ENCODE results near the gene RAB27A.

Gene RAB27A

DNA sequence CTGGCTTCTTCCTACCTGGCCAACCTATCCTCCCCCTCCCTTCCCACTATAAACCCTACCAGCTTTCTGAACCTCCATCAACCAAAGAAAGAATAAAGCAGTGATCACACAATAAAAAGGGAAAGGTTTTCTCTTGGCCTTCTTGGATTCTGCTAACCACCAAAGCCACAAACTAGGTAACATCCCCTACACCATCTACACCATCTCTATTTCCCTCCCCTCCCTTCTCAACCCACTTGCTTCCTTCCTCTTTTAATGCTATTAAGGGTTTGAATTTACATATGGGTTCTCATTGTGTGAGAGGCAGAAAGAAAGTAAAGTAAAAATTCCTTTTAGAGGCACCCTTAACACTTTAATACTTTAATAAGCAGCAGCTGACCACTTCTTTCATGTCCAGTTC lies 67.0 kb downstream of the RAB27A start:
- no peak for DNase-seq (ENCODE audit: low read depth)

DNA sequence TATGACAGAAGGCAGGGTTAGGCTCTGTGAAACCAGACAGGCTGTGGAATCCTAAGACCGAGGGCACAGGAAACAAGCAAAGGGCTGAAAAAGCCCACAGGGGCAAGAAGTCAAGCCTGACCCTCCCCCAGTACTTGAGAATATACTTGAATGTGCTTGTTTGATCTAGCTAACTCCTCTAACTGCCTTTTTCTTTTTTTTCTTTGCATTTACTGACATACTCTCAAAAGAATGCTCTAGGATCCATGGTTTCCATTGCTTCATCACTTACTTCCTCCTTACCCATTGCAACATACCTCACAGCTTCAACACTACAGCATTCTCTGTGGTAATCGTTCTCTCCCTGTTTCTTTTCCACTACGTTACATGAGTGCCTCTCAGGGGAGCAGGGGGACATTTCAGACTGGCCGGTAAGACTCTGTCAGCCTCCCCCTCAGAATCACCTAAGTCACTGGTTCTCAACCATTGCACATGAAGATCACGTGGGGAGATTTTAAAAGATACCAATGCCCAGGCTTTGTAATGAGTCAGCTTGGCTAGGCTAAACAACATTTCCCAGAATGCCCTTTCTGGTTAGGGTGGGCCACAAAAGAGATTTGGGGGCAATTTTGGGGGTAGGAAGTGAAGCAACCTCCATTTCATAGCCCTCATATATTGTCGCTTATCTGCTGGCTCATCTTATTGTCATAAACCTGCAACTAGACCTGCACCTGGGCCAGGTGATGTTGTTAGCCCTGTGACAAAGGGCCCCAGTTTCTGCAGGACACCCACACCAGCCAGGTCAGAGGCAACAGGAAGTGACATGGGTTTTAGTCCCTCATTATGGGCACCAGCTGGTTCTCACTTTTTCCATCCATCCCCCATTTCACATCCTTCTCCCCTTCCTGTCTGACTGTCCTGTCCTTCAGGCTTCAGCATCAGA lies 68.3 kb downstream of the RAB27A start:
- peak; percentile 95 for DNase-seq (ENCODE audit: low read depth)

DNA sequence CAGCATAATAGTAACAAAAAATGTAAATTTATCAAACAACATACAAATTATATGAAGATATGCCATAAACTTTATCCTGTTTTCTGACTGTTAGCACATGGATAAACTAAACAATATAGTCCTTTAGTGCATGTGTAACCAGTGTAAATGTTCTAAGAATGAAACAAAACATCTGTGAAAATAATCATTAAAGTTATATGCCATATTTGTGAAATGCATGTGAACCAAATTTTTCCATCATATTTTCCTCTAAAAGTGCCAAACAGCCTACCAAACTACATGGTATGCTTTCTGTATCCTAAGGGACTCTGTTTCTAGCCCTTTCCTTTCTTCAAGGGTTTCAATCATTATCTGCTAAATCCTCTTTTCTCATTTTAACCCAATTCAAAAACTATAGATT lies 69.0 kb downstream of the RAB27A start:
- no peak for DNase-seq (ENCODE audit: low read depth)

DNA sequence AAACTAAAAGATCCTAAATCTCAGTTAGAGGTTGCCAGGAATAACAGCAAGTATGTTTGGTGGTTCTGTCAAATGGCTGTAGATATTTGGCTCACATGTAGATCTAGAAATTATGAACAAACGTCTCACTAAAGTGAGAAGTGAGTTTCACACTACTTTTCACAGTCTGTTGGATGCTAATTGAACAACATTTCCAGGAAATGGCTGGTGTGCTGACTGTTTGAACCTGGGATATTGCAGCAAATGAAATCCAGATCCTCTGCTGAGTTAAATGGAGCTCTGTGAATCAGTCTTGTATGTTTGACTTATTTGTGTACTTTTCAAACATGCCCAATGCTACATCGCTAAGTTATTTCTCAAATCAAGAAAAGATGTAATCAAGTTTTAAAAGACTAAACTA lies 71.6 kb downstream of the RAB27A start:
- DNase-seq (ENCODE audit: low read depth), result peak; percentile 14

DNA sequence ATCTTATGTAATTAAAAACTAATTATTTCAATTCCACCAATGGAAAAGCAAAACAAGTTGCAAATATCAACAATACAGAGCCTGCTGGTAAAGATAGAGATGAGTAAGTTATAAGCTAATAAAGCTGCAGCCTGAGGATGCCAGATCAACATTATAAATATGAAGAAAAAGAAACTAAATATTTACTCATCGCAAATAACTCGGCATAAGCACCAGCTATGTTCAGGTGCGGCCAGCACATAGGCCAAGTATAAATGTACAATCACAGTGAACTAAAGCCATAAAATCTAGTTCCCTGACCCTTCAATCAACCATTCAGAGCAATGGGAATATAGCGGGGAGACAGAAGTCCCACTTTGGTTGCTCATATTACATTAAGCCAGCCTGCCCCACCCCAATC lies 85.1 kb downstream of the RAB27A start:
- no peak for DNase-seq (ENCODE audit: low read depth)

DNA sequence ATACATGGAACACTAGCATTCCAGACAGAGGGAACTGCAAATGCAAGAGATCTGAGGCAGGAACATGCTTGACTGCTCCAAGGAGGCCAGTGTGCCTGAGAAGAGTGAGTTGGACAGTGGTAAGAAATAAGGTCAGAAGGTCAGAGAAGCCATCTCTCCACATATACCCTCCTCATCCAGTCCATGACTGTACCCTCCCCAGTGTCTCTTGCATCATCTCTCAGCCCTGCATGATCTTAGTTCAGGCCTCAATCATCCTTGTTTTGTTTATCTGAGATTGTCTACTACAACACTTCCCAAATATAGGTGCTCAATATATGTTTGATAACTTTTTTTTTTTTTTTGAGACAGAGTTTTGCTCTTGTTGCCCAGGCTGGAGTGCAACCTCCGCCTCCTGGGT lies 87.4 kb downstream of the RAB27A start:
- no peak for DNase-seq (ENCODE audit: low read depth)

DNA sequence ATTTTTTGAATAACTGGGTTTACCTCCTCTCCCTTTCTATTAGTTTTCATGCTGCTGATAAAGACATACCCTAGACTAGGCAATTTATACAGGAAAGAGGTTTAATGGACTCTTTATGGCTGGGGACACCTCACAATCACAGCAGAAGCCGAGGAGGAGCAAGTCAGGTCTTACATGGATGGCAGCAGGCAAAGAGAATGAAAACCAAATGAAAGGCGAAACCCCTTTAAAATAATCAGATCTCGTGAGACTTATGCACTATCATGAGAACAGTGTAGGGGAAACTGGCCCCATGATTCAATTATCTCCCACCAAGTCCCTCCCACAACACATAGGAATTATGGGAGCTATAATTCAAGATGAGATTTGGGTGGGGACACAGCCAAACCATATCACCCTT lies 90.9 kb downstream of the RAB27A start:
- no peak for DNase-seq (ENCODE audit: low read depth)

DNA sequence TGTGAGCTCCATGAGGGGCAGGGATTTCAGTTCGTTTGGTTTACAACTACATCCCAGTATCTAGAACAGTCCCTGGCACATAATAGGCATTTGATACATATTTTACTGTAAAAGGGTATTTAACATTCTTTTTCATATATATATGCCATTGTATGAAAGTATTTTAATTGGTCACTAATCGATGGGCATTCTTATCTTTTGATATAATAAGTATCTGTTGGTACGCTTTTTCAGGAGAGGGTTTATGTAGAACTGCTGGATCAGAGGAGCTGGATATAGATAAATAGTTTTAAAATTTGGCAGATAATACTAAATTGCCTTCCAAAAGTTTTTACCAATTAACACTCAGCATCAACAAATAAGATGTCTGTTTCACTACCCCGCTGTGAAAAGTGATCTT lies 91.9 kb downstream of the RAB27A start:
- DNase-seq (ENCODE audit: low read depth), result no peak

DNA sequence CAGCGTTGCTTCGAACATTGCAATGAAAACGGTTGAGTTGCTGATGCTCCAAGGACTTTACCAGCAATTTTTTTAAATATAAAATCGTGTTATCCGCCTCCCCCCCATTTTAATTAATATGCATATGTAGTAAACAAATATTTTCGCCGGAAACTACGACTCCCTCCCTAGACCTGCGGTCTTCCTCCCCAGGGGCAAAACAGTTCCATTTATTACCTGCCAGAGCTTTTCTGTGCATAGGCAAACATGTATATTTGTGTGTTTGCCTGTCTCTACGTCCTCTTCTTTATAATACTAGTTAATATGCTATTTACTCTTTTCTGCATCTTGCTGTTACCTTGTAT lies 92.3 kb downstream of the RAB27A start:
- DNase-seq (ENCODE audit: low read depth), result no peak

DNA sequence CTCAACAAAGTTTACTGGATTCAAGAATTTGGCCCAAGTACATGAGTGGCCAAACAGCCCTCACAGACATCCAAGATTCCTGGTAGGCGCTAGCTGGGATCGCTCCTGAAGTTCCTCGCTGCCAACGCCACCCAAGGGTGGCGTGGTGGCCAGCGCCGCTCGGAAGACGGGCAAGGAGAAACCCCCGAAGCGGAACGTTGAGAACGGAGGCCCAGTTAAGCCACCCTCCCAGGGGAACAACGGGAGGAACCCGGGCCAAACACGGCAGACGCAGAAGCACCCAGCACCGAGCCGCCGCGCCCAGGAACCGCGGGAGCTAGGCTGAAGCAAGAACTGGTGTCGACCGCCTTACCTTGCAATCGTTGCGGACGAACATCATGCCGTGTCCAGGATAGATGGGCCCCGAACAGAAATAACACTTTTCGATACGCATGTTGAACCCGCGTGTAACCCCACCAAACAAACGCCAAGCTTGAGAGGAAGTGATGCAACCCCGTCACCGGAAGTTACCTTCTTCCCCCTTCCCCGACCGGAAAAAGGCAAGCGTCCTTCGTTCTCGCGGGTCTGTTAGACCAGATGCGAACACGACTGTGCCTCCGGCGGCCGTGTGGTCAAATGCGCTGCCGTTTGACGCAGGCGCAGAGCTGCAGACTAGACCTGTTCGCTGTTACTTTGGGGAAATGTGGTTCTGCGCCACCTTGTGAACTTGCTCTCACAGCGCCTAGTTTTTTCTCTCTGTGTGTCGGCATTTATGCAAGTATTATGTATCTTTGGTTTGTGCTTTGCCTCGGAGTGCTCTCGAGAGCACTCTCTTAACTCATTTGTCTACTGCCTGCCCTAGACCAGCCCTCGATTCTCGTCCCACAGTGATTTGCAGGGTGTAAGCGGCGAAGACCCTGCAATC lies 92.9 kb downstream of the RAB27A start, which contains the start of gene RSL24D1:
RSL24D1 (minus strand) TSS at position 484 of the 904 bp plus-strand sequence; CDS start at position 433, 51 bp downstream.
- peak; percentile 97 for DNase-seq (ENCODE audit: low read depth)

DNA sequence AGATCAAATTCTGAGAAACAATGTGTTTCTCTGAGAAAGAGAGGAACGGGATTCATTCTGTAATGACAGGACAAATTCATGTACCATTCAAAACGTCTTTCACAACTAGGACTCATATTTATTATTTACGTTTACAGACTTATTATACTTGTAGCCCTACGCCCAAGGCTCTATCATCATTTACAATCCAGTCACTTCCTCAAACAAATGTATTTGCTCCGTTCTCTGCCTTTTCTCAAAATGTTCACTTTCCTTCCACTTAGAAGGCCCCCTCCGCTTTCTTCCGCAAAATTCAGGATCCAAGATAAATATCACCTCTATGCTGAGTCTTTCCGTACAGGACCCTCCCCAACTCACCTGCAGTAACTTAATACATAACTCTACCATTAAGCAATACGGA lies 93.6 kb downstream of the RAB27A start:
- DNase-seq (ENCODE audit: low read depth), result no peak

DNA sequence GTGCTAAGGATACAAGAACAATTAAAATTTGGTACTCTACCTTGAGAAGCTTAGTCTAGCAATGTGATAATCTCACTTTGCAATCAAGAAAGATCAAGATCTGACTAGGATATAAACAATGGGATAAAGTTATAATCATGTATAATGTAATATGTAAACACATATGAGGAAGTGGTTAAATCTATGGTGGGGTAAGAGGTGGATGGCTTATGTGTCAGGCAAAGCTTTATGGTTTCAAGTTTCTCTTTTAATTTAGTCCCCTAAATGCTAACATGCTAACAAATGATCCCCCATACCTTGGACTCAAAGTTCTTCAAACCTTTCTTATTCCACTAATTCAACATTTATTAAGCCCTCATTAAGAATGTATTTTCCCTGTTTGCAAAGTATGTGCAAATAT lies 95.4 kb downstream of the RAB27A start:
- no peak for DNase-seq (ENCODE audit: low read depth)

DNA sequence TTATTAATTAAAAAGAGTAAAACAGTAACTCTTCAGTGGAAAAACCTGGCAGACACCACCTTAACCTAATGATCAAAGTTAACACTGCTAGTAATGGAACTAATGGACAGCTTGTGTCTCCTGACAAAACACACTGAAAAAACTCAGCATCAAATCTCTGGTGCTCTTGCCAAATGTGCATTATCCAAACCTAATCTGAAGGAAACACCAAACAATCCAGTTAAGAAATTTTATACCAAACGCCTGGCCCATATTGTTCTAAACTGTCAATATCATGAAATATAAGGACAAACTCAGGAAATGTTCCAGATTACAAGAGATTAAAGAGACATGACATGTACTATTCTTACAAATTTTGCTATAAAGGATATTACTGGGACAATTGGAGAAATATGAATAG lies 103.3 kb downstream of the RAB27A start:
- DNase-seq (ENCODE audit: low read depth), result no peak

DNA sequence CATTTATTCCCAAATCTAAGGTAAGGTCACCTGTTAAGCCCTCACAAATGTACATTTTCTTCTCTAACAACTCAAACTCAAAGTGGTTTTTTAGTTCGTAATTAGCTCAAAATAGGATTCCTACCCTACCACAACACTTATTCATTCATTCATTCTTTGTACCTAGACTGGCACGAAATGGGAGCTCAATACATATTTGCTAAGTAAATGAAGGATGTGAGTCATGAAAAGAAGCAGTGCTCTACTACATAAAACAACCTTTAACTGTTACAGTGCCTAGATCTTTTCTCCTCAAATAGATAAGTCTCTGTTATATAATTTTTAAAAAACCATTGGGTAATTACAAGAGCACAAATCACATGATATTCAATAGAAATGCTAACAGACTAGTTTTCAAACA lies 105.9 kb downstream of the RAB27A start:
- DNase-seq (ENCODE audit: low read depth), result no peak

DNA sequence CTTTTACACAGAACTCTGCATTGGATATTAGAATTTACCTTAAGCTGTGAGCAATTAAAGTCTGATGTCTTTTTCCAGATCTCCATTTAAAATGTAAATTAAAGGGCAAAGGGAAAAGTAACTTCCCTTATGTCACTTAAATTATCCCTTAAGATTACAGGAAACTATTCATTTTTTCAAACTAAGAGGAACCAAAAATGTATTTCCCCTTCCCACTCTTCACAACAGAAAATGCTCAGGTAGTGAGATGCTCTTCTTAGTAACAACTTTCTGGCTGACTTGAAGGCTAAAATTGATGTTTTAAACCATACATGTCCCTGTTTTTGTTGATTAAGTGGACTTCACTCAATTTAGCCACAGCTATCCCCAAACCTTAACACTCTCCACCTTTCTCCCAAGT lies 110.5 kb downstream of the RAB27A start:
- DNase-seq (ENCODE audit: low read depth), result no peak

DNA sequence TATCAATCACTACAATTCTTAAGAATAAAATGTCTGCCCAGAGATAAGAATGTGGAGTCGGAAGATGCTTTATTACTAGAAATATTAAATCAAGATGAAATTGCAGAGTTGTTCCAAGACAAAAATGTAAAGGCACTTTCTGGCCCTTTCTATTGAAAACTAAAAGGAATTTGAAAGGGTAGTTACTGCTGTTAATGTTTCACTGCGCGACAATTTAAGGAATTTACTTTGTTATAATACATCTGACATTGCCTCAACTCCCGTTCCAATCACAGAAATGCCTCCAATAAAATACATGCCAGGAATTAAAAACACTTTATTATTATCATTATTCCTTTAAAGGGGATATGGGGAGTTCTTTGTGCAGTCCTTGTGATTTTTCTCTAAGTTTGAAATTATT lies 119.3 kb downstream of the RAB27A start:
- no peak for DNase-seq (ENCODE audit: low read depth)

DNA sequence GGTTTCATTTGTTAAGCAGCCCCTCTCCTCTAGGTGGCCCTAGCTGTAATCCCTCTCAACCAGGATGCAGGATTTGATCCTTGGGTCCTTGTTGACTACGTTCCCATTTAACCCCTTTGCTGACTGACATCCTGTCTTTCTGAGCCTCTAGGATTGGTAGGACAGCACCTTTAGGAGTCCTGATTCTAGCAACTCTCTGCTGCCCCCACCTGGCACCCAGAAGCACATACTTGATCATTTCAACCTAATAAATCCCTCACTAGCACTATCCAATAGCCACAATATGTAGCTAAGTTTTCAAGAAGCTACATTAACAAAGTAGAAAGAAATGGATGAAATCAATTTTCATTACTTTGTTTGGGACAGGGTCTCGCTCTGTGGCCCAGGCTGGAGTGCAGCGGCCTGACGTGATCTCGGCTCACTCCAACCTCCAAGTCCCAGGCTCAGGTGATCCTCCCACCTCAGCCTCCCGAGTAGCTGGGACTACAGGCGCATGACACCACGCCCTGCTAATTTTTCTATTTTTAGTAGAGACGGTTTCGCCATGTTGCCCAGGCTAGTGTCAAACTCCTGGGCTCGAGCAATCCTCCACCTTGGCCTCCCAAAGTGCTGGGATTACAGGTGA lies 121.2 kb downstream of the RAB27A start:
- peak; percentile 66 for DNase-seq (ENCODE audit: low read depth)

DNA sequence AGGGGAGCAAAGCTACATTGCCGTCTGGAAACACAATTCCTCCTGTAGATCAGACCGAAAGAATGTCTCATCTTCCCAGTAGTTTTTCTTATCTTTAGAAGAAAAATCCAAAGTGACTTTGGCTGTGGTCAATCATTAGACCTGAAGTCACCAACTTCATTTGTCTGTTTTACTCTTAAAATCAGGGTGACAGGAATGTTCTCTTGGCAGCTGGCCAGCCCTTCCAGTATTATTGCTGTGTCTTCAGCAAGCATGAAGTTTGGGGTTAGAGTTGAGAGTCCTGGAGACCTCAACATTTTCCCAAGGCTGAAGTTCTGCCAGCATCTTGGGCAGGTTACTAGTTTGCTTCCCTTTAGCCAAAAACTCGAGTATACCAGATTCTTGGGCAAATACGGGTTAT lies 125.3 kb downstream of the RAB27A start:
- no peak for DNase-seq (ENCODE audit: low read depth)

Data from fibroblast of the conjunctiva (primary cell).